ENCODE results near the gene LSM4.

The LSM4 gene

GRCh38 chr19:18311502-18312091 is 11.3 kb downstream of the LSM4 start:
- DNase-seq (ENCODE audit: low read depth in 2 of 2): no peak

GRCh38 chr19:18310966-18311365 is 11.9 kb downstream of the LSM4 start:
- no peak for DNase-seq (ENCODE audit: low read depth in 2 of 2)

- no peak for DNase-seq (ENCODE audit: low read depth in 2 of 2)
These were observed 12.6 kb downstream of the LSM4 start for GRCh38 chr19:18310118-18310909.

- DNase-seq (ENCODE audit: low read depth in 2 of 2): no peak
These were observed 13.3 kb downstream of the LSM4 start for GRCh38 chr19:18309525-18310064.

- no peak for DNase-seq (ENCODE audit: low read depth in 2 of 2)
These were observed 13.9 kb downstream of the LSM4 start for GRCh38 chr19:18308948-18309325.

GRCh38 chr19:18308051-18308947 is 14.6 kb downstream of the LSM4 start:
- no peak for DNase-seq (ENCODE audit: low read depth in 2 of 2)

- no peak for DNase-seq (ENCODE audit: low read depth in 2 of 2)
These were observed 15.6 kb downstream of the LSM4 start for GRCh38 chr19:18307271-18307681.

- no peak for DNase-seq (ENCODE audit: low read depth in 2 of 2)
These were observed 16.0 kb downstream of the LSM4 start for GRCh38 chr19:18306888-18307260.

- DNase-seq (ENCODE audit: low read depth in 2 of 2): no peak
These were observed 16.5 kb downstream of the LSM4 start for GRCh38 chr19:18306209-18306887.

GRCh38 chr19:18304458-18305310 is 18.2 kb downstream of the LSM4 start:
- DNase-seq (ENCODE audit: low read depth in 2 of 2): peak; percentile 84 to 89

- no peak for DNase-seq (ENCODE audit: low read depth in 2 of 2)
These were observed 18.7 kb downstream of the LSM4 start for GRCh38 chr19:18304208-18304457.

- DNase-seq (ENCODE audit: low read depth in 2 of 2): no peak
These were observed 21.2 kb downstream of the LSM4 start for GRCh38 chr19:18301718-18302111.

- no peak for DNase-seq (ENCODE audit: low read depth in 2 of 2)
These were observed 21.8 kb downstream of the LSM4 start for GRCh38 chr19:18300930-18301717.

GRCh38 chr19:18299654-18300053 is 23.2 kb downstream of the LSM4 start:
- no peak for DNase-seq (ENCODE audit: low read depth in 2 of 2)

GRCh38 chr19:18298601-18299000 is 24.3 kb downstream of the LSM4 start:
- no peak for DNase-seq (ENCODE audit: low read depth in 2 of 2)

GRCh38 chr19:18297308-18297707 is 25.6 kb downstream of the LSM4 start:
- DNase-seq (ENCODE audit: low read depth in 2 of 2): no peak

- DNase-seq (ENCODE audit: low read depth in 2 of 2): no peak
These were observed 27.8 kb downstream of the LSM4 start for GRCh38 chr19:18295034-18295451.

GRCh38 chr19:18294467-18294864 is 28.4 kb downstream of the LSM4 start:
- DNase-seq (ENCODE audit: low read depth in 2 of 2): peak; percentile 91 to 93

GRCh38 chr19:18293642-18294466 is 29.0 kb downstream of the LSM4 start:
- DNase-seq (ENCODE audit: low read depth in 2 of 2): no peak
